ENCODE measurements around the gene TPT1.
"Not testable (repeated sequence)": the region's sequence is repeated elsewhere in the genome, so short reads cannot be mapped to it uniquely, and the experiment has no call there.

The TPT1 gene

GRCh38 chr13:45341034-45341798 is at the start of gene TPT1:
Gene TPT1 (minus strand): TSS chr13:45341183. CDS start chr13:45341069, 114 bp downstream.
- ChIA-PET POLR2A (interaction anchor here (0.6 to 2.1 kb wide), 6 partner anchors 9 to 1064 kb away, joined by 3 to 19 read pairs (median 6); no protein-coding TSS in a partner anchor), CTCF (interaction anchor here (1.2 to 4.6 kb wide), 5 partner anchors 10 to 286 kb away, joined by 3 to 30 read pairs (median 5); no protein-coding TSS in a partner anchor)
- no peak for TF ChIP-seq CTCF (IDR thresholded peaks at IDR 0.05; ENCODE audit: insufficient read depth, low read length, missing control alignments)
- DNase-seq (ENCODE audit: low read depth, low spot score), result peak; percentile 87
- H3K4me3 ChIP-seq (ENCODE audit: low read depth, low read length), result peak within 1 kb of the TSS; percentile 85

GRCh38 chr13:45390348-45390747 is 49.4 kb upstream of the TPT1 start:
- CTCF ChIA-PET, result interaction anchor here (7.9 kb wide), 1 partner anchor 21 kb away, joined by 135 read pairs; no protein-coding TSS in a partner anchor
- POLR2A ChIA-PET, result interaction anchor here (0.6 kb wide), 1 partner anchor 74 kb away, joined by 3 read pairs; the partner anchor contains the start of gene COG3
- not testable (repeated sequence) for DNase-seq (ENCODE audit: low read depth, low spot score); H3K4me3 ChIP-seq (ENCODE audit: low read depth, low read length)

GRCh38 chr13:45388664-45389063 is 47.7 kb upstream of the TPT1 start:
- no peak overlapping the region for H3K4me3 ChIP-seq (ENCODE audit: low read depth, low read length)
- DNase-seq (ENCODE audit: low read depth, low spot score), result no peak
- no peak for TF ChIP-seq CTCF (IDR thresholded peaks at IDR 0.05; ENCODE audit: insufficient read depth, low read length, missing control alignments)
- POLR2A ChIA-PET, result no interaction called here
- CTCF ChIA-PET, result interaction anchor here (2.6 kb wide), 1 partner anchor 17 kb away, joined by 15 read pairs; no protein-coding TSS in a partner anchor

- H3K4me3 ChIP-seq (ENCODE audit: low read depth, low read length); DNase-seq (ENCODE audit: low read depth, low spot score); POLR2A ChIA-PET: not testable (repeated sequence)
- CTCF ChIA-PET, result interaction anchor here (2.6 kb wide), 1 partner anchor 15 kb away, joined by 15 read pairs; no protein-coding TSS in a partner anchor
Observed at GRCh38 chr13:45386892-45387575, 46.1 kb upstream of the TPT1 start.

- TF ChIP-seq CTCF (IDR thresholded peaks at IDR 0.05; ENCODE audit: insufficient read depth, low read length, missing control alignments), result no peak
- DNase-seq (ENCODE audit: low read depth, low spot score), result no peak
- CTCF ChIA-PET, result interaction anchor here (3.8 to 4.0 kb wide), 2 partner anchors 9 to 16 kb away, joined by 29 to 30 read pairs; no protein-coding TSS in a partner anchor
- POLR2A ChIA-PET, result no interaction called here
- no peak overlapping the region for H3K4me3 ChIP-seq (ENCODE audit: low read depth, low read length)
Observed at GRCh38 chr13:45385907-45386553, 45.0 kb upstream of the TPT1 start.

GRCh38 chr13:45385320-45385719 is 44.3 kb upstream of the TPT1 start:
- CTCF ChIA-PET, result interaction anchor here (3.8 to 4.0 kb wide), 2 partner anchors 10 to 15 kb away, joined by 29 to 30 read pairs; no protein-coding TSS in a partner anchor
- no peak for TF ChIP-seq CTCF (IDR thresholded peaks at IDR 0.05; ENCODE audit: insufficient read depth, low read length, missing control alignments)
- H3K4me3 ChIP-seq (ENCODE audit: low read depth, low read length), result no peak overlapping the region
- POLR2A ChIA-PET, result no interaction called here
- no peak for DNase-seq (ENCODE audit: low read depth, low spot score)
